ENCODE results near the gene MX1. TPM values are rescaled to one million over a fixed set of nuclear protein-coding genes. Genes with fewer than 3 reads are reported as not detected.

Gene MX1
- total RNA-seq, 2 experiments from 2014 or later, result 39.4 to 40.0 TPM

GRCh38 chr21:41435706-41436105 is 9.7 kb downstream of the MX1 start:
- Mint-ChIP-seq H3K27me3 (no peaks in the 10 kb centered on the region), H3K4me3 (no peak overlapping the region), H3K36me3 (ENCODE audit: low read depth) (peaks cover 52% of the 10 kb centered on the region), H3K9me3 (peaks cover 11% of the 10 kb centered on the region), H3K4me1 (ENCODE audit: low read depth) (no peaks in the 10 kb centered on the region), H3K27ac (no peak overlapping the region)
- POLR2A ChIA-PET, result no interaction called here
- TF ChIP-seq CTCF (IDR thresholded peaks at IDR 0.05), result no peak
- DNase-seq (no peak), ATAC-seq (no peak)
- intact Hi-C loops (cut with micrococcal nuclease), result no loop called here
- CTCF ChIA-PET, result no interaction called here

- peaks cover 11% of the 10 kb centered on the region for H3K9me3 Mint-ChIP-seq
- DNase-seq (no peak), ATAC-seq (no peak)
- CTCF ChIA-PET, result no interaction called here
- H3K4me1 Mint-ChIP-seq (ENCODE audit: low read depth), result no peaks in the 10 kb centered on the region
- no peaks in the 10 kb centered on the region for H3K27me3 Mint-ChIP-seq
- intact Hi-C loops (cut with micrococcal nuclease), result no loop called here
- H3K27ac Mint-ChIP-seq, result no peak overlapping the region
- no peak overlapping the region for H3K4me3 Mint-ChIP-seq
- POLR2A ChIA-PET, result interaction anchor here (1.0 kb wide), 1 partner anchor 9 kb away, joined by 3 read pairs; no protein-coding TSS in a partner anchor
- TF ChIP-seq CTCF (IDR thresholded peaks at IDR 0.05), result no peak
- H3K36me3 Mint-ChIP-seq (ENCODE audit: low read depth), result peaks cover 48% of the 10 kb centered on the region
Measured at GRCh38 chr21:41437729-41438128, 11.7 kb downstream of the MX1 start.

- Mint-ChIP-seq H3K27ac (no peak overlapping the region), H3K4me3 (no peak overlapping the region), H3K27me3 (no peaks in the 10 kb centered on the region), H3K36me3 (ENCODE audit: low read depth) (peaks cover 41% of the 10 kb centered on the region), H3K4me1 (ENCODE audit: low read depth) (no peaks in the 10 kb centered on the region), H3K9me3 (peaks cover 11% of the 10 kb centered on the region)
- ATAC-seq, result no peak
- ChIA-PET CTCF (interaction anchor here (1.4 kb wide), 1 partner anchor 155 kb away, joined by 3 read pairs; no protein-coding TSS in a partner anchor), POLR2A (interaction anchor here (0.8 kb wide), 1 partner anchor 11 kb away, joined by 3 read pairs; no protein-coding TSS in a partner anchor)
- no peak for DNase-seq
- TF ChIP-seq CTCF (IDR thresholded peaks at IDR 0.05), result no peak
- intact Hi-C loops (cut with micrococcal nuclease), result no loop called here
Measured at GRCh38 chr21:41438425-41439113, 12.5 kb downstream of the MX1 start.

GRCh38 chr21:41439248-41439647 is 13.2 kb downstream of the MX1 start:
- ChIA-PET CTCF (interaction anchor here (1.4 kb wide), 1 partner anchor 156 kb away, joined by 3 read pairs; no protein-coding TSS in a partner anchor), POLR2A (interaction anchor here (0.8 to 1.0 kb wide), 2 partner anchors 12 to 13 kb away, joined by 3 read pairs; no protein-coding TSS in a partner anchor)
- Mint-ChIP-seq H3K4me3 (no peak overlapping the region), H3K9me3 (peaks cover 11% of the 10 kb centered on the region), H3K4me1 (ENCODE audit: low read depth) (no peaks in the 10 kb centered on the region), H3K36me3 (ENCODE audit: low read depth) (peaks cover 41% of the 10 kb centered on the region), H3K27ac (no peak overlapping the region), H3K27me3 (no peaks in the 10 kb centered on the region)
- TF ChIP-seq CTCF (IDR thresholded peaks at IDR 0.05), result no peak
- DNase-seq (no peak), ATAC-seq (no peak)
- intact Hi-C loops (cut with micrococcal nuclease), result no loop called here

GRCh38 chr21:41441546-41441945 is 15.5 kb downstream of the MX1 start:
- no peak for TF ChIP-seq CTCF (IDR thresholded peaks at IDR 0.05)
- H3K4me1 Mint-ChIP-seq (ENCODE audit: low read depth), result no peaks in the 10 kb centered on the region
- intact Hi-C loops (cut with micrococcal nuclease), result no loop called here
- H3K27me3 Mint-ChIP-seq, result no peaks in the 10 kb centered on the region
- ATAC-seq, result no peak
- H3K9me3 Mint-ChIP-seq, result no peaks in the 10 kb centered on the region
- H3K27ac Mint-ChIP-seq, result no peak overlapping the region
- ChIA-PET POLR2A (interaction anchor here (0.6 kb wide), 1 partner anchor 134 kb away, joined by 3 read pairs; no protein-coding TSS in a partner anchor), CTCF (no interaction called here)
- no peak overlapping the region for H3K4me3 Mint-ChIP-seq
- no peak for DNase-seq
- H3K36me3 Mint-ChIP-seq (ENCODE audit: low read depth), result peaks cover 23% of the 10 kb centered on the region
